Endodermal cell (in vitro differentiated cells): Measurements from ENCODE around the gene PKNOX1. TPM values are rescaled to one million over a fixed set of nuclear protein-coding genes. Genes with fewer than 3 reads are reported as not detected.
"Not testable (repeated sequence)": the region's sequence is repeated elsewhere in the genome, so short reads cannot be mapped to it uniquely, and the experiment has no call there.

Experiments used
- DNase-seq: peaks from one replicate; pipeline ENCODE4 v3.0.0-alpha.2; 2017
- H3K27ac ChIP-seq: 2 replicates; pipeline ENCODE4 v1.5.1; 2013; ENCODE audit warnings: mild to moderate bottlenecking, low read depth, low read length, moderate library complexity
- H3K27me3 ChIP-seq: 2 replicates; pipeline ENCODE4 v1.6.1; 2013; ENCODE audit warnings: mild to moderate bottlenecking, low read length, moderate library complexity; ENCODE audit not compliant: insufficient read depth, control insufficient read depth, poor library complexity, severe bottlenecking
- H3K36me3 ChIP-seq: 2 replicates; pipeline ENCODE4 v1.7.0; 2013; ENCODE audit warnings: mild to moderate bottlenecking, low read length, moderate library complexity; ENCODE audit not compliant: control insufficient read depth, insufficient read depth
- H3K4me1 ChIP-seq: one replicate; pipeline ENCODE4 v1.7.0; 2013; ENCODE audit warnings: low read length; ENCODE audit not compliant: control insufficient read depth, insufficient read depth
- H3K4me3 ChIP-seq: 2 replicates; pipeline ENCODE4 v1.5.1; 2013; ENCODE audit warnings: mild to moderate bottlenecking, low read length, moderate library complexity
- H3K9ac ChIP-seq: 2 replicates; pipeline ENCODE4 v1.6.1; 2013; ENCODE audit warnings: mild to moderate bottlenecking, low read length, moderate library complexity; ENCODE audit not compliant: poor library complexity, severe bottlenecking; ENCODE audit errors: extremely low read depth
- H3K9me3 ChIP-seq: 2 replicates; pipeline ENCODE4 v1.6.1; 2013; ENCODE audit warnings: mild to moderate bottlenecking, low read length, moderate library complexity; ENCODE audit not compliant: control insufficient read depth
- H3K27ac Mint-ChIP-seq: 2 replicates; pipeline ENCODE4 v1.8.0; 2020; ENCODE audit warnings: mixed read lengths
- H3K27me3 Mint-ChIP-seq: 2 replicates; pipeline ENCODE4 v1.8.0; 2021; ENCODE audit warnings: mild to moderate bottlenecking, mixed read lengths; ENCODE audit not compliant: insufficient read depth
- H3K36me3 Mint-ChIP-seq: 2 replicates; pipeline ENCODE4 v1.8.0; 2020; ENCODE audit warnings: low read depth, mixed read lengths
- H3K4me1 Mint-ChIP-seq: 2 replicates; pipeline ENCODE4 v1.8.0; 2020; ENCODE audit warnings: mixed read lengths
- H3K4me3 Mint-ChIP-seq: 2 replicates; pipeline ENCODE4 v1.8.0; 2020; ENCODE audit warnings: mild to moderate bottlenecking, moderate library complexity, mixed read lengths
- H3K9me3 Mint-ChIP-seq: 2 replicates; pipeline ENCODE4 v1.8.0; 2020; ENCODE audit warnings: mild to moderate bottlenecking, mixed read lengths
- CTCF ChIP-seq: fragments of 200-600 bp; sonication (generic); conservative IDR thresholded peaks from 2 replicates; pipeline ENCODE4 v1.5.0; 2021; ENCODE audit warnings: antibody characterized with exemption, mild to moderate bottlenecking
- WGBS, 2 experiments: methylation state at CpG; one replicate each; pipeline versions ENCODE4 v1.1.5 to v1.1.7; 2013; ENCODE audit warnings: missing lambda C conversion rate in 2 of 2, mixed read lengths in 1 of 2; ENCODE audit not compliant: insufficient coverage in 1 of 2, insufficient read length in 1 of 2; 5-methylcytosine and 5-hydroxymethylcytosine counted together
- total RNA-seq, 2 donors: library from RNA; stranded (reverse); fragmentation: NEBNext Ultra II Directional in 1 of 2; extraction: Animal tissue kit (Norgen Biotek cat#: 25700) in 1 of 2; gene quantifications; 2 replicates in 1 of 2; 3 replicates in 1 of 2; pipeline ENCODE4 v1.2.1, GENCODE V29; 2021

The PKNOX1 gene
- total RNA-seq, 2 donors from 2014 or later = 25.9 to 29.9 TPM

- Mint-ChIP-seq H3K4me3 (peak overlapping the region; percentile 61), H3K36me3 (peaks cover 22% of the 10 kb centered on the region), H3K27ac (peak overlapping the region; percentile 98), H3K4me1 (peaks cover 83% of the 10 kb centered on the region)
- peaks cover 33% of the 10 kb centered on the region for H3K36me3 ChIP-seq
- WGBS, 2 experiments = 48 to 88% methylated on average over 1 to 5 of the region's 5 CpGs
- not testable (repeated sequence) for H3K9me3 Mint-ChIP-seq, H3K9me3 ChIP-seq, H3K27me3 Mint-ChIP-seq, H3K27me3 ChIP-seq
- peaks cover 17% of the 10 kb centered on the region for H3K4me1 ChIP-seq
- H3K27ac ChIP-seq = peak overlapping the region; percentile 27
- DNase-seq = peak; percentile 39
- peak overlapping the region; percentile 76 for H3K4me3 ChIP-seq
- peak overlapping the region; percentile 68 for H3K9ac ChIP-seq
These were observed 38.0 kb upstream of the PKNOX1 start for GRCh38 chr21:42936360-42936759.

GRCh38 chr21:42937034-42937940, 37.1 kb upstream of the PKNOX1 start:
- peak; percentile 82 for DNase-seq
- Histone ChIP-seq H3K36me3 (peaks cover 37% of the 10 kb centered on the region), H3K4me1 (peaks cover 14% of the 10 kb centered on the region), H3K9ac (peak overlapping the region; percentile 68), H3K4me3 (peak overlapping the region; percentile 2), H3K27ac (peak overlapping the region; percentile 32)
- H3K9me3 ChIP-seq, H3K27me3 Mint-ChIP-seq, H3K9me3 Mint-ChIP-seq, H3K27me3 ChIP-seq: not testable (repeated sequence)
- peak overlapping the region; percentile 61 for H3K4me3 Mint-ChIP-seq
- peaks cover 80% of the 10 kb centered on the region for H3K4me1 Mint-ChIP-seq
- WGBS, 2 experiments = 40 to 59% methylated on average over 5 to 15 of the region's 16 CpGs
- peaks cover 30% of the 10 kb centered on the region for H3K36me3 Mint-ChIP-seq
- H3K27ac Mint-ChIP-seq = peak overlapping the region; percentile 98

- peak overlapping the region; percentile 98 for H3K27ac Mint-ChIP-seq
- H3K36me3 Mint-ChIP-seq = peaks cover 34% of the 10 kb centered on the region
- H3K27ac ChIP-seq = peak overlapping the region; percentile 15
- peak overlapping the region; percentile 68 for H3K9ac ChIP-seq
- H3K9me3 Mint-ChIP-seq = peaks cover 2% of the 10 kb centered on the region
- H3K27me3 Mint-ChIP-seq = no peaks in the 10 kb centered on the region
- peak overlapping the region; percentile 61 for H3K4me3 Mint-ChIP-seq
- H3K27me3 ChIP-seq = no peaks in the 10 kb centered on the region
- DNase-seq = no peak
- H3K4me1 ChIP-seq = peaks cover 14% of the 10 kb centered on the region
- peaks cover 76% of the 10 kb centered on the region for H3K4me1 Mint-ChIP-seq
- H3K9me3 ChIP-seq = peaks cover 16% of the 10 kb centered on the region
- H3K4me3 ChIP-seq = peak overlapping the region; percentile 59
- TF ChIP-seq CTCF = no peak
- WGBS, 2 experiments = 86 to 88% methylated on average over 21 of the region's 21 CpGs
- peaks cover 37% of the 10 kb centered on the region for H3K36me3 ChIP-seq
These were observed 36.3 kb upstream of the PKNOX1 start for GRCh38 chr21:42937960-42938605.

- peak; percentile 60 for DNase-seq
- H3K27ac ChIP-seq, H3K27me3 ChIP-seq, H3K27me3 Mint-ChIP-seq, H3K9me3 Mint-ChIP-seq, H3K9ac ChIP-seq: not testable (repeated sequence)
- 85 to 87% methylated on average over 6 of the region's 6 CpGs for WGBS, 2 experiments
- H3K36me3 ChIP-seq = peaks cover 37% of the 10 kb centered on the region
- peak overlapping the region; percentile 13 for H3K4me3 Mint-ChIP-seq
- H3K27ac Mint-ChIP-seq = peak overlapping the region; percentile 98
- H3K4me1 ChIP-seq = peaks cover 14% of the 10 kb centered on the region
- peak overlapping the region; percentile 59 for H3K4me3 ChIP-seq
- H3K36me3 Mint-ChIP-seq = peaks cover 34% of the 10 kb centered on the region
- peaks cover 16% of the 10 kb centered on the region for H3K9me3 ChIP-seq
- H3K4me1 Mint-ChIP-seq = peaks cover 73% of the 10 kb centered on the region
- peak; percentile 28 for TF ChIP-seq CTCF
These were observed 35.8 kb upstream of the PKNOX1 start for GRCh38 chr21:42938606-42938995.
